ENCODE measurements around the gene NME4.
"Not testable (repeated sequence)": the region's sequence is repeated elsewhere in the genome, so short reads cannot be mapped to it uniquely, and the experiment has no call there.

Gene NME4

GRCh38 chr16:398561-399339 is 1.8 kb downstream of the NME4 start:
- DNase-seq (ENCODE audit: low read depth), result no peak

- no peak for DNase-seq (ENCODE audit: low read depth)
Measured at GRCh38 chr16:399340-400019, 2.5 kb downstream of the NME4 start.

- DNase-seq (ENCODE audit: low read depth), result no peak
Measured at GRCh38 chr16:400061-400591, 3.1 kb downstream of the NME4 start.

- peak; percentile 90 for DNase-seq (ENCODE audit: low read depth)
Measured at GRCh38 chr16:401468-402348, 4.7 kb downstream of the NME4 start, which contains the start of gene DECR2. Gene DECR2 (plus strand): TSS chr16:401885. CDS start chr16:401964, 79 bp downstream.

DNA sequence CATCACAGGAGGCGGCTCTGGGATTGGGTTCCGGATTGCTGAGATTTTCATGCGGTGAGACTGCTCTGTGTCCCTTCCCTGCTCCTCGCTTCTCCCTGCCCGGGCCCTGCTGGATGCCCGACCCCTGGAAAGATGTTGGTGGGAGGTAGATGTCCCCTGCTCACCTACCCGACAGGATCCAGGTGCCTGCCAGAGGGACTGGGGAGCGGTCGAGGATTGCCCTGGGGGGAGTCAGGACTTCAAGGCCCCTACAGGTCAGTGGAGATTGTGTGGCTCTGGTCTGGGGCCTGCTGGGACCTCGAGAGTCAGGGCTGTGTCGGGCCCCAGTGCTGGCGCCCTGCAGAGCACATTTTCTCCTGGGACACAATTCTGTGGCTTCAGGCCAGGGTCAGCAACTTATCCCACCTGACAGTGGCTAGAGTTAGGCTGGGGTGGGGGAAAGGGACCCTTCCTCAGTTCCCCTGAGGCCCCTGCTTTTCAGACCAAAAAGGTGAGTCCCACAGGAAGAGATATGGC is 8.0 kb downstream of the NME4 start:
- DNase-seq (ENCODE audit: low read depth), result no peak

DNA sequence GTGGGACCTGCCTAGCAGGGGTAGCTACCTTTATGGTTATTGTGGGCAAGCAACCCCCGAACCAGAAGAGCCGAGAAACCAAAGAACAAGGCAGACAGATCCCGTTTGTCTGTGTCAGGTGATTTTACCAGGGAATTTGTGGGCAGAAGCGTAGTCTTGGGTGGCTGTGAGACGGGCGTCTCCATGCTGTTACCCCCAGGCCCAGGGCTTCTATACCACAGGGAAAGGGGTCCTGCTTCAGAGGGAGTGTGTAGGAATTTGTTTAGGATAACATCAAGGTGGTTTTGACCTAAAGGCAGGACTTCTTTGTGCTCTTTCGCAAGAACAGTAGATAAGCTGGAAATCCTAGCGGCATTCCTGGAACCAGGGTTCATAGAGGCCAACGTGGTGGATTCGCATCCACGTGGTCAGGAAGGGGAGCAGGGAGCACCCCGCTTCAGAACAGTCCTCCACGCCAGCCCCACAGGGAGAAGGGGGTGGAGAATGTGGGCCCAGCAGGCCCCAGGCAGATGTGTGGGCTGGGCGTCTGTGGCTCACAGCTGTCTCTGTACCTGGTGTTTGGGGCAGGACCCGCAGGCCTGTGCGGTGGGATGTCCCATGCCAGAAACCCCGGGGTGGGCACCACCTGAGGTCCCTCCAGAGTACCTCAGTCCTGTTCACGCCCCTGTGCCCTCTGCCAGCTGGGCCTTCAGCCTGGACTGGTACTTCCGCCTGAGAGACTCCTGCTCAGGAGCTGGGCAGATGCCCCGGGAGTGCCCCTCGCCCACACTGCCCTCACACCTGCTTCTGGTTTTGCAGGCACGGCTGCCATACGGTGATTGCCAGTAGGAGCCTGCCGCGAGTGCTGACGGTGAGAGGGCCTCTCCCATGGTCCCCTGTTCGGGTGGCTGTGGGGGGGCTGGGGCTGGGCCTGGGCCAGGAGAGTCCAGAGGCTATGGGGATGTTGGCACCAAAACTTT is 8.8 kb downstream of the NME4 start:
- DNase-seq (ENCODE audit: low read depth), result no peak

- DNase-seq (ENCODE audit: low read depth), result no peak
Measured at GRCh38 chr16:407253-407652, 10.3 kb downstream of the NME4 start.

- no peak for DNase-seq (ENCODE audit: low read depth)
Measured at GRCh38 chr16:410516-411178, 13.6 kb downstream of the NME4 start.

DNA sequence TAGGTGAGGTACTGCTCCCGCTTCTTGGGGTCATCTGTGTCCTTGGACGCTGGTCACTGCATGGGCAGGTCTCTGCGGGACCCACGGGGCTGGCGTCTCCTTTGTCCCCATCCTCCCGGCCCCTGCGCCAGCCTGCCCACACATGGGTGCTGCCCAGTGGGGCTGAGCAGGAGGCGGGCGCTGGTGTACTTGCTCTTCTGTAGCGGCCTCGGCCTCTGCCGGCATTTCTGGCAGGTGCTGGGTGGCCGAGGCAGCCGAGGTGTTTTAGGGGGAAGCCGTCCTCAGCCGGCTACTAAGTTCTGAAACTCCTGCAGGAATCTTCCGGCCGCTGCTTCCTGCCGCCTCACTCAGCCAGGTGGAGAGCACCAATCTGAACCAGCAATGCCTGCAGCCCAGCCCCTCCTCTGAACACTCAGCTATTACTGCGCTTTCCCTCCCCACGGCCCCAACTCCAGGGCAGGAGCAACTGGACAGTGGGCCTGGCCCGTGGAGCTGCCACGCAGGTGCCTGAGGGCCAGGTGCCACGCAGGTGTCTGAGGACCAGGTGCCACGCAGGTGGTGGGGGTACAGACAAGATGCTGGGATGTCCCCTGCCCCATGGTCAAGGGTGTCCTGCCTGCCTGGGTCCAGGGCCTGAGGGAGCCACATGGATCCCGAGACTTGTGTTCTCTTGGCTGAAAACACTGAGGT is 14.7 kb downstream of the NME4 start:
- no peak for DNase-seq (ENCODE audit: low read depth)

- DNase-seq (ENCODE audit: low read depth), result no peak
Measured at GRCh38 chr16:414395-415169, 17.6 kb downstream of the NME4 start.

GRCh38 chr16:415170-415498 is 18.1 kb downstream of the NME4 start:
- DNase-seq (ENCODE audit: low read depth), result not testable (repeated sequence)

- DNase-seq (ENCODE audit: low read depth), result not testable (repeated sequence)
Measured at GRCh38 chr16:422179-422578, 25.2 kb downstream of the NME4 start.

GRCh38 chr16:424033-424622 is 27.1 kb downstream of the NME4 start:
- peak; percentile 95 for DNase-seq (ENCODE audit: low read depth)

GRCh38 chr16:424623-425081 is 27.7 kb downstream of the NME4 start:
- no peak for DNase-seq (ENCODE audit: low read depth)

DNA sequence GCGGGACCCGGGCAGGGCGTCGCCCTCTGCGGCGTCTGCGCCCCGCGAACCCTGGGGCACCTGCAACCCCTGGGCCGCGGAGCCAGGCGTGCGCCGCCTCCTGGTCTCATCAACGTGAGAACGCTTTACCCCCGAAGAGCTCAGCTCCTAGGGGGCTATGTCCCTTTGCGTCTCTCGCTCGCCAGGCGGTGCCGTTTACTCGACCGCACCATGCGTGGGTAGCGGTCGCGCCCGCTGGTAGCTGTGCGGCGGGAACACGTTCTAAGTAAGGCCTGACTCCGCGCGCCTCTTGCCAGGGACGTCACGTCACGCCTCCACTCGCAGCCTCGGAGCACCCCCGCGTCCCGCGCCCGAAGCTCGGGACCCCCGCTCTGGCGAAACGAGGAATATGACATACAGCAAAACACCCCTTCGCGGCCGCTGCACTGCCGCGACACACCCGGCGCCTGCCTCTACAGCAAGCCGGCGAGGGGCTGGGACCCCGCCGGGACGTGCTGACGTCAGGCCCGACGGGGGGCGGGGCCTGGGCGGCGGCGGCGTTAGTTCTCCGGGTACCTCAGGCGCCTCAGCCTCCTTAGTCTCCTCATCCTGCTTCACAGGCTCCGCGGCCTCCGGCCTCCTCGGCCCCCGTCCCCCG is 28.2 kb downstream of the NME4 start, which contains the start of gene RAB11FIP3:
Gene RAB11FIP3 (plus strand): TSS at position 568 of the 637 bp plus-strand sequence. CDS start 358 bp downstream, outside the sequence.
- peak; percentile 76 for DNase-seq (ENCODE audit: low read depth)

DNA sequence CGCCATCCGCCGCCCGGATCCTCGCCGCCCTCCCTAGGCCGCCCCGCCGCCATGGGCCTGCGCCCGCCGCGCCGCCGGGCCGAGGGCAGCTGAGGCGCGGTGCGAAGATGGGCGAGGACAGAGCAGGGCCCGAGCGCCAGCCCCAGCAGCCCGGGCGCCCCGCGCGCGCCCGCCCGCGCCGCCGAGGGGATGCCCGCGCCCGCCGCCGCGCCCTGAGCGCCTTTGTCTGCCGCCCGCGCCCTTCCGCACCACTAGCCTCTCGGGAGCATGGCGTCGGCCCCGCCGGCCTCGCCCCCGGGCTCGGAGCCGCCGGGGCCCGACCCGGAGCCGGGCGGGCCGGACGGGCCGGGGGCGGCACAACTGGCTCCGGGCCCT is 28.7 kb downstream of the NME4 start:
- DNase-seq (ENCODE audit: low read depth), result no peak

- DNase-seq (ENCODE audit: low read depth), result peak; percentile 28
Measured at GRCh38 chr16:426115-426905, 29.3 kb downstream of the NME4 start.

All from iris pigment epithelial cell (primary cell).